DMS53 treated with DMSO at 0.1 percent for 48 hours (cell line): ENCODE measurements around the gene BARX1.
"Not testable (repeated sequence)": the region's sequence is repeated elsewhere in the genome, so short reads cannot be mapped to it uniquely, and the experiment has no call there.

Source experiments
- DNase-seq: peaks from one replicate; lab custom pipeline; 2025; ENCODE audit not compliant: unreplicated experiment; lab: John Stamatoyannopoulos, UW

BARX1 gene

DNA sequence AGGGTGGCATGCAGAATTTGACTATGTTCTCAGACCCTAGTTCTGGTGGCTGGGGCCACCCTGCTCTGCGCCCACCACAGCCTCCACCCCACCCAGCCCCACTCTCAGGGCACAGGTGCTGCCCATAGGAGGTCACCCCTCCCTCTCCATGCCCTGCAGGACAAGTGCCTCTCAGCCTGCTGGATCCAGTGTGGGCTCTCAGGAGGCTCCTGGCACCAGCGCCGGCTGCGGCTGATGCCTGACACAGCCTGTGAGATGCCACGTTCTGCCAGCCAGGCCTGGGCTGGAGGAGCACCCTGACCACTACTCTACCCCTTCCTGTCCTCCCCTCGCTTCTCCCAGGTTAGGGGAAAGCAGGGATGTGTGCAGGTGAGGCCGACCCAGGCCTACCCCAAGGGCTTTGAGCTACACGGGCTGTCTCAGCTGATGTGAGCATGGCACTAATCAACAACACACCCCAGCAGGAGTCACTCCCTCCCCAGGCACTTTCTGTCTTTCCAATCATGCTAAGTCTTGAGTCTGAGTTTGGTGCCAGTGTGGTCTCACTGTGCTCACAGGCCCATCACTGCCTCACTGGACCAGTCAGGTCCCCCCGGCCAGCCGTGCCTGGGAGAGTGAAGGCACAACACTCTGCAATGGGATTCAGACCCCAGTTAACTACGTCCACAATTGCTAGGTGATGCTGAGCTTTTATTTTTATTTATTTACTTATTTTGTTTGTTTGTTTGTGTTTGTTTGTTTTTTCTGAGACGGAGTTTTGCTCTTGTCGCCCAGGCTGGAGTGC lies 12.1 kb upstream of the BARX1 start:
- no peak for DNase-seq

DNA sequence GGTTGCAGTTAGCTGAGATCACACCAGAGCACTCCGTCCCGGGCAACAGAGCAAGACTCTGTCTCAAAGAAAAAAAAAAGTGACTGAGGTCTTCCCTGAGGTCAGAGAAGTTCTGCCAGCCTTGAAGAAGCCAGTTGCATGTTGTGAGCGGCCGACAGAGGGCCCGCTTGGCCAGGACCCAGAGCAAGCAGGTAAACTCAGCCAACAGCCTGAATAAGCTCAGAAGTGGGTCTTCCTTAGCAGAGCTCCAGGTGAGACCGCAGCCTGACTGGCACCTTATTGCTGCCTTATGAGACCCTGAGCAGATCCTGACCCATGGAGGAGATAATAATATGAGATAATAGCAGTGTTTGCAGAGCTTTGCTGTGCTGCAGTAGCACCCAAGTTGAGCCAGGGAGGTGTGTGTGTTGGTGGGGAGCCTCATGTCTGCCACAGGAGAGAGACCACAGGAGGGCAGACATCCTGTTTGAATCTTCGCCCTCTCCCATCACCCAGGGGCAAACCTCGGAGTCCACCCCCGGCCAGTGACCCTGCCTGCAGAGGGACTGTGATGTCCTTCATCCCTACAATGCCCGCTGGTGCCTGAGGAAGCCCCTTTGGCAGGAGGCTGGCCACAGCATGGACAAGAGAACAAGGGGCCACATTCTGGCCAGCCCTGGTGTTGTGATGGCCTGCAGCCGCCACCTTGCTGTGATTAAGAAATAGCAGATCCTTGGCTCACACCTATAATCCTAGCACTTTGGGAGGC lies 10.8 kb upstream of the BARX1 start:
- no peak for DNase-seq

DNA sequence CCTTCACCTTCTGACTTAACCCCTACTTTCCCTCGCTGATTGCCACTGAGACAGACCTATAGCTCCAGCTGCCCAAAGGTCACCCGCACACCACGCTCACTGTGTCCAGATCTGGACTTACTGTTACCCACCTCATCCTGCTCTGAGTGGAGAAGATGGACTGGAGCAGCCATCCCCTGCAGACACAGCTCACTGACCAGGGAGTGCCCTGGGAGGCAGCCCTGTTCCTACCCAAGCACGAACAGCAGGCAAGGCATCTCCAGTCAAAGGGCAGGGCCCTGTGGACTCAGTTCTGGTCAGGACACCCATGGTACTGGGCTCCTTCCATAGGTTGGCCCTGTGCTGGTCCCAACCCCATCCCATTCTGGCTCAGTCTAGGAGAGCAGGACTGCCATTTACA lies 9.5 kb upstream of the BARX1 start:
- DNase-seq = no peak

DNA sequence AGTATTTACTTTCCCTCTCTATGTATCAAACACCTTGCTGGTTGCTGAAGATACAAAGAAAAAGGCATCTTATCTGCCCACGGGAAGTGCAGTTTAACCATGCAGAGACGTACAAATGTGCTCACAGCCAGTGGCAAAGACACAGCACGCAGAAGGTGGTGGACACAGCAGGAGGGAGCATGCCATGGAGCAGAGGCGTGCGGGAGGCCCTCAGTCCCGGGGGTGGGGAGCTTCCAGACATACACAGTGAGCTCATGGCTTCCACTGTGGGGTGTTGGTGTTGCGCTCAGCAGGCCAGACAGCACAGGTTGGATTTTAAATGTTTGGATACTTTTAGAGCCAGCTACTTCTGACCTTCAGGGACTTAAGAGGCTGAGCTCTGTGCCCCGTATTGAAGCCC lies 8.8 kb upstream of the BARX1 start:
- DNase-seq = no peak

DNA sequence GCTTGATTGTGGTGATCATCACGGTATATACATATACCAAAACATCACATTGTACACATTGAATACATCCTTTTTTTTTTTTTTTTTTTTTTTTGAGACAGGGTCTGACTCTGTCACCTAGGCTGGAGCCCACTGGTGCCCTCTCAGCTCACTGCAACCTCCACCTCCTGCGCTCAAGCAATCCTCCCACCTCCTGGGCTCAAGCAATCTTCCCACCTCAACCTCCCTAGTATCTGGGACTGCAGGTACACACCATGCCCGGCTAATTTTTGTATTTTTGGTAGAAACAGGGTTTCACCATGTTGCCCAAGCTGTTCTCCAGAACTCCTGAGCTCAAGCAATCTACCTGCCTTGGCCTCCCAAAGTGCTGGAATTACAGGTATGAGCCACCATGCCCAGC lies 8.3 kb upstream of the BARX1 start:
- not testable (repeated sequence) for DNase-seq

DNA sequence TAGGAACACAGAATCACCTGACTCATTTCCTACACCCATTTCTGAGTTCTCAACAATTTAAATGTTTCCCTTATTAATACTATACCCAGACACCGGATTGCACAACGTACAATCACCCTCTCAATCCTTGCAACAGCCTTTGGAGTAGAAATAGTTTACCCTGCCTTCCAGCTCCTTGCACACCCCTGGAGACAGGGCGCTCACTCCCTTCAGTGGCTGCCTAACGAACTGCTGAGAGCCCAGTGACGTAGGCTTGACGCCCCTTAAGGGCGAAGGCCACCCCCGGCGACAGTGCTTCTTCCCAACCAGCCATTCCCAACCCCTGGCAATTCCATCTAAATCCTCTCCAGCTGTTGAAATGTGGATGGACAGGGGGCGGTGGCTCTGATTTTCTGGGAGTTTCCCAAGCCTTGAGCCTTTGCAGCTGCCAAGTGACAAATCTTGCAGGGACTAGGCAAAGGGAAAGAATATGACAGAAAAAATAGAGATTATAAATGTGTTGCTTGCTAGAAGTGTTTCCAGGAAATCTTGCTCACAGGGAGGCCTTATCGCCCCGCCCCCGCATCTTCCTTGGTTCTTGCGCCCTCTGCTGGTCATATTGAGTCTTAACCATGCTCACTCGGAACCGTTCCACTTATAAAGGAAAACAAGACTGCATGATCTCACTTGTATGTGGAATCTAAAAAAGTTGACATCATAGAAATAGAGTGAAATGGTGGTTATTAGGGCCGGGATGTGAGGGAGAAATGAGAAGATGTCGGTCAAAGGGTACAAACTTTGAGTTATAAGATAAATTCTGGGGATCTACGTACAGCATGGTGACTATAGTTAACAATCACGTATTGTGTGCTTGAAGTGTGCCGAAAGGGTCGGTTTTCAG lies 7.6 kb upstream of the BARX1 start:
- DNase-seq = peak; percentile 63

DNA sequence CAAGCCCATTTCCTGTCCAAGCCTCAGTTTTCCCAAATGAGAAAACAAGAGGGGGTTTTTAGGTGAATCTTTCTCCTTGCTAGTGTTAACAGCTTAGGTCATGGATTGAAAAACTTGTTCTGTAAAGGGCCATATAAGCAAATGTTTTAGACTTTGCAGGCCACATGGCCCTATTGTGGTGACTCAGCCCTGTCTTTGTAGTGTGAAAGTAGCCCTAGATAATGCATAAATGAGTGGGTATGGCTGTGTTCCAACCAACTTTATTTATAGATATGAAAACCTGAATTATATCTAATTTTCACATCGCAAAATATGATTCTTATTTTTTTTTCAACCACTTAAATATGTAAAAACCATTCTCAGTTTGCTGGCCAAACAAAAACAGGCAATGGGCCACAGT lies 6.9 kb upstream of the BARX1 start:
- DNase-seq = peak; percentile 38

DNA sequence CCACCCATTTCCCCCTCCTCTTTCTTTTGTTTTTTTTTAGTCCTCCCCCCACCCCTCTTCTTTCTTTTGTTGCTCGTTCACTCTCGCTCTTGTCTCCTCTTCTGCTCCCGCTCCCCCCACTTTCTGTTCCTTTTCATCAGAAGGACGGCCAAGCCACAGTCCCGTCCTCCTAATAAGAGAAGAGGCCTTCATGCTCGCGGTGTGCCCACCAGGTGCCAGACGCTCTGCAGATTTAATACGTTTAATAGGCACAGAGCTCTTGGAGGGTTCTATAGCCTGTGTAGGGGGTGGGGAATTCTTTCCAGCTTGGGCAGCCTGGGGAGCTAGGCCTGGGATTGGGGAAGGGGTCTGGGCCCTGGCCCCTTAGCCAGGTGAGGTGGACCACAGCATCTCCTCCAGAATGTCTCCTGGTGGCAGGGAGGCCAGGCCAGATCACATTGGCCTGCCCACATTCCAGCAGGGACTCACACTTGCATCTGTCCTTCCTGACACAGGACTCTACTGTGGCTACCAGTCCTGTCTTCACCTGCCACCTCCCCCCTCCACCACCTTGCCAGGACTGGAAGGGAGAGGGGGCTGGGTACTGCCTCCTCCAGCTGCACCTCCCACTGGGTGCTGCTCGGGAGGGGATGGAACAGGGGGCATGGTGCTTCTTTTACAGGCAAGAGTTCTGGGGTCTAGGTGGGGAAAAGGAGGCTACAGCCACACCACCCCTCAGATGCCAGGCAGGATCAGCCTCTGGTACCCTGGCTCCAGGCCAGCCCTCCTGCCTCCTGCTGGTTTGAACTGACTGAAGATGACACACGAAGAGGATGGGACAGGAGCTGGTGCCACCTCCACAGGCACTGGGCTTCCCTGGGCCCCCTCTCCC lies 6.1 kb upstream of the BARX1 start:
- no peak for DNase-seq

DNA sequence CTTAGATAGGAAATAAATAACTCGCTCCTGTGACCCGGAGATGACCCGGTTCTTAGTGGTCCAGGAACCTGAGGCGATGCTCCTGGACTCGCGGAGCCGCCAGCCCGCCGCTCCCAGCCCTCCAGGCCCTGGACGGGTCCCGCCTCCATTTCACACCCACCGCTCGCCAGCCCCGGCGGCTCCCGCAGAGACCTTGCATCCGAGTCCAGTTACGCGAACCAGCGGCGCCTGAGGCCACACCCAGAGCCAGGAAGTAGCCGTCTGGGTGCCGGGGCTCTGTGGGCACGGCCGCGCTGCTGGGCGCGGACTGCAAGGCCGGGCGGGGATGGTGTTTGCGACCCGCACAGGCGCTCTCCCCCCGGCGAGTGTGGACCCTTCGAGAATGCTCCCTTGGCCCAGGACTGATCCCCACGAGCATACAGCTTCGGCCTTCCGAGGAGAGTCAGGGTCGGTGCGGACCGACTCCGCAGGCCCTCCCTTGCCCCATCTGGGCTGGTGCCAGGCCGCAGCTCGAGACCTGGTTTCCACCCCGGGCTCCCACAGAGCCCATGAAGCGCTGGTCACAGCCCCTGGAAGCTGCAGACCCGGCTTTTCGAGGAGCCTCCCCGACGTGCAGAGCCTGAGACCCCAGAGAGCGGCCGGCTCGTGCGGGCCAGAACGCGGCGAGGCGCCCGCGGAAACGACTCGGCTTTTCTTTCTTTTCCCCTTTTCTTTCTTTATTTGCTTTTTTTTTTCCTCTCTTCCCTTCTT lies 5.2 kb upstream of the BARX1 start:
- no peak for DNase-seq

DNA sequence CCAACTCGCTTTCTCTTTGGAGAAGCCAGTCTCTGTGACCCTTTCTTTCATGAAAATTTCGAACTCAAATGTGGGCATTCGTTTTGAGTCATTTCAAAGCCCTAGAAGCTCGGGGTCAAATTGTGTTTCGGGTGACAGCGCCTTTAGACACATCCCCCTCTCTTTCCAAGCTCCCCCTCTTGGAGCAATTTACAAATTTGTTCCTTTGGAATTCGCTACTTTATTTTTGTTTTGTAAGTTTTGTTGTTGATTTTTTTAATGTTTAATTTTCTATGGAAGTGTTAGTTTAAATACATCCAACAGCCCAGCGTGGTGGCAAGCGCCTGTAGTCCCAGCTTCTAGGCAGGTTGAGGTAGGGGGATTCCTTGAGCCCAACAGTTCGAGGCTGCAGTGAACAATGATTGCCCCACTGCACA lies 4.6 kb upstream of the BARX1 start:
- DNase-seq = no peak

DNA sequence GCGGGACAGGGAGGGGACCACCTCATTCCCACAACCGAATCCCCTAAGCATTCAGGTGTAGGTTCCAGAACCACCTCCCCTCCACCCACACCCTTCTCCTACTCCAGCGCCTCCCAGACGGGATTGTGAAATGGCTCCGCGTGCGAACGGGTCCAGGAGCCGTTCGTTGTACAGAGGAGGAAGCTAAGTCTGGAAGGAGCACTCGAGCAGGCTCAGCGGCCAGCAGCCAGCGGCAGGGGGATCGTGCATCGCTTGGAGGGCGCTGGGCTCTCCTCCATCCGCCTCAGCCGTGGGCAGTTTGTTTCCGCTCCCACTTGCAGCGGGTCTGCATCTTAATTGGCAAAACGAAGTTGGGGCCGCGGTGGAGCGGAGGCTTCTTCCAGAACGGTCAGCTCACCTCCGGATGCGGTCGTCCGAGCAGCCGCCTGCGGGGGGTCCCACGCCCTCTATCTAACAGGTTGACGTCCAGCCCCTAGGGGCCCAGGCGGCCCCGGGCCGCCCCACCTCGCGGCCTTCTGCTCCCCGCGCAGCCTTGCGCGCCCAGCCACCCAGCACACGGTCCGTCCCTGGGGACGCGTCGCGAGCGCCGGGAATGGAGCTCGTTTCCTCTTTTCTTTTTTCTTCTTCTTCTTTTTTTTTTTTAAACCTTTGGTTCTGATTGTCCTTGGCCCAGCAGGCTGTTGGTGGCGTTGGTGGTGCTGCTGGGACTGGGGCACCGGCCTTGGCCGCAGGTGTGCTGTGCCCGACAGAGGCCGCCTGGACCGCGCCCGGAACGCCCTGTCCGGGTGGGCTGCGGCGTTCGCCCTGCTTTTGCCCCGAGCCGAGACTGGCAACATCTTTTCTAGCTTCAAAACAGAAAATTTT lies 3.9 kb upstream of the BARX1 start:
- no peak for DNase-seq

DNA sequence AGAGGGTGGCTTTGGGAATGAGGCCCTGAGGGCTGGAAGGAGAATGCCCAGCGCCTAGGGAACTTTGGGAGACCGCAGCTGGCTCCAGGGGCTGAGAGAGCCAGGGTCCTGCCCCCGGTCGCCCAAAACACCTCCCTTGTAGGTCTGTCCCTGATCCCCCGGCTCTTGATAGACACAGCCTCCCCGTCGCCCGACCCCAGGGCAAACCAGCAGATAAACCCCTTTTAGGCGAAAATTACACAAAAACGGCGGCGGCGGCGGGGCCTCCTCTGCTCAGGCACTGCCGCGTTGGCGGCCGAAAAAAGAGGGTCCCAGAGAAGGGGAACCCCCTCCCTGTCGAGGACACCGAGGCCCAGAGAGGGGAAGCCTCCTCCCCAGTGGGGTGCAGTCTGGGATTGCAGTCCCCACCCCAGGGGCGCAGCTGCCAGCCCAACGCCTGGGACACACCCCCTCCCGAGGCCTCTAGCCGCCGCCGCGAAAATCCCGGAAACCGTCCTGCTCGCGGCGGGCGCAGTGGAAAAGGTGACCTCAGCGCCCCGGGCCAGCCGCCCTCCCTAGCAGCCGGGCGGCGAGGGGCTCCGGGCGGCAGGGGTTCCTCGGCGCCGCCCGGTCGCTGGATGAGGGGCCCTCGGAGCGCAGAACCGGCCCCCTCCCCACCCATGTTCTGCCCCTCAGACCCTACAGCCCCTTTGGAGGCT lies 3.1 kb upstream of the BARX1 start:
- DNase-seq = no peak

DNA sequence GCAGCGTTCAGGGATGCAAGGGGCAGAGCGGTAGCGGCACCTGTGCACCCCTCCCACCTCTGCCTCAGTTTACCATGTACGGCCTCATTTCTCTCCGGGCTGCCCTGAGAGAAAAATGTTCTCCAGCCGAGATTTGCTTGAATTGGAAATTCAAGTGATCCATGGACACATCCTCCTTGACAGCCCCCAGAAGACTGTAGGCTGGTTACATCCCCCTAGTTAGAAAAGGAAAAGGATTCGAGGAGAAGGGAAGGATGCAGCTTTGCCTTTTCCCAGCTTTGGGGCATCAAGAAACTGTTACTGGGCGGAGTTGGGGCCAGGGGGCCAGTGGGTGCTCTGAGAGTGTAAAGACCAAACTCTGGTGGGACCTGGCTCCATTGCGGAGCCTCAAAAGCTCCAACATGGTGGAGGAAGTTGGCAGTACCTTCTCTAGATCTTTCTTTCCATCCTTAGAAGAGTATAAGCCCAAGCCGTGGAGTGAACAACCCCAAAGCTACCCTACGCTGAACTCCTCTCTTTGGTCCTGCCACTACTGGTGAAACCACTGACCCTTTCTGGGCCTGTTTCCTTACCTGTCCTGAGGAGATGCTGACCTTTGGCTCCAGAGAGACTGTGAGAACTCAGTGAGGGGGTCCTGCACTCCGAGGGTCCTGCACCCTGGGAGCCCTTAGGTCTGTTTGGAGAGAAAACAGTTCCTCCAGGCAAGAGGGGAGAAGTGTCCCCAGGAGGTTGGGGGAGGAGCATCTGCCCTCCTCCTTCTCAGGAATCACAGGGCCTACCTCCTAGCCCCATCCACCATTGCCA lies 1.0 kb upstream of the BARX1 start:
- no peak for DNase-seq

DNA sequence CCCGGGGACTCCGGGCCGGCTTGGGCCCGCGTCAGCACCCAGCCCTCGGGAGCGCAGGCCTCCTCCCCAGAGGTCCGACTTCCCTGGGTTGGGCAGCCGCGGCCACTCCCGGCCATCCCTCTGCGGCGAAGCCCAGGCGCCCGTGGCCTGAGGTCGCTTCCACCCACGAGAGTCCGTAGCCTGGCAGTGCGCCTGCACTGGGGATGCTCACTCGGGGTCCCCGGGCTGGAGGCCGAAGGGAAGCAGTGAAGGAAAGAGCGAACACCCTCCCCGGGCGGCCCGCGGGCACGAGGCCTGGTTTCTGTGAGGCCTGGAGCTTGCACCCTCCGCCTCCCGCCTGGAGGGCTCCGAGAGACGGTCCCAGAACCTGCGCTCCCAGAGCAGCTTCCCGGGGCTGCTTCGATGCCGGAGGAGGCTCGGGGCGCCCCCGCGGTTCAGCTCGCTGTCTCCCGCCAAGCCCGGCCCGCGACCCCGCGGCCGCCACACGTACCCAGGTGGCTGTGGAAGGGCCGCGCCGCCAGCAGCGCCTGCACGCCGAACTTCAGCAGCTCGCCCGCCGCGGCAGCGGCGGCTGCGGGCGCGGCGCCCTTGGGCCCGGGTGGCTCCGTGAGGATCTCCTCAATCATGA lies 607 bp downstream of the BARX1 start:
- DNase-seq = no peak

DNA sequence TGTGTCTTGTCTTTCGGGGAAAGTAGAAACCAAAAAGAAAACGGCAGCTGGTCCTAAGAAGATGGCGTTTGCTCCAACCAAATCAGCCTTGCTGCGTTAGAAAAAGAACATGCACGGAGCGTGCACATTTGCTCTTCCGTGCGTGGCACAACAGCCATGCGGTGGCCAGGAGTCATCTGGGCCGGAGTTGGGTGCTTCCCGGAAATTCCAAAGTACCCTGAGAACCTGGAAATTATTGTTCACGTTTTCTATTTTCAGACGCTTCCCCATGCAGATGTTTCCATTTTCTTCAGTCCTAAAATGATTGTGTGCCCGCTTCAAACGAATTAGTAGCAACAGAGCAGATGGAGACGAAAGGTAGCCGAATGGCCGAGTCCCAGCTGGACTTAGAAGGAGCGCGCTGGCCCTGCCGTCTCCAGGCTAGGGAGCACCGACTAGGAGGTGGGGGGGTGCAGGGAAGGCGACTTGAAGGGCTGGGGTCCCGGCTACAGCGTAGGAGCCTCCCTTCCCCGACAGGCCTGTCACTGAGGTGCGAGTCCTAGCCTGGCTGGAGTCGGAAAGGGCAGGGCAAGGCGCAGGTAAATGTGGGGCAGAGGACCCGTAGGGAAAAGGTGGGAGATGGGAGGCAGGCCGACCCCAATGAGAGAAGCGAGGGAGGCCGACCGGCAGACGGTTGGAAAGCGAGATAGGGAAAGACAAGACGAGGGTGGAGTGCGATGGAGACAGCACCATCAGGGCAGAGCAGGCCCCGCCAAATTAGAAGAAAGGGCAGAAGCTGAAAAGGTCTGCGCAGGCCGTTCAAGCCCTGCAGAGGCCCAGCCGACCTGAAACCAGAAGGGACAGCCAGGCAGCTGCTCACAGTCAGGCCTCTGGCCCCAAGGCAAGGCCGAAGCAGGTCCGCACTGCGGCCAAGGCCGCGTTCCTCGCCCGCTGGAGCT lies 1.4 kb downstream of the BARX1 start:
- no peak for DNase-seq
